Activated CD8-positive, alpha-beta T cell treated with anti-CD3 and anti-CD28 coated beads for 36 hours (primary cell): ENCODE data around the gene TUBA8. TPM values are rescaled to one million over a fixed set of nuclear protein-coding genes. Genes with fewer than 3 reads are reported as not detected.

ENCODE experiments used
- ATAC-seq: fragments of 200-7000 bp; cut with Tn5 transposase; one replicate; pipeline ENCODE4 v1.10.0; 2021; ENCODE audit warnings: mild to moderate bottlenecking, moderate library complexity
- CTCF ChIA-PET: fragments of 350-600 bp; sonication (Branson Sonifier 250); formaldehyde crosslinking; loops from one replicate; lab custom pipeline; 2021; ENCODE audit warnings: antibody characterized with exemption; lab: Charles Lee
- POLR2A ChIA-PET: fragments of 350-600 bp; sonication (Branson Sonifier 250); formaldehyde crosslinking; loops from one replicate; lab custom pipeline; 2021; ENCODE audit warnings: antibody characterized with exemption; lab: Charles Lee
- DNase-seq: peaks from one replicate; pipeline ENCODE4 v3.0.0-alpha.2; 2020
- H3K27ac Mint-ChIP-seq: one replicate; pipeline ENCODE4 v1.8.0; 2021; ENCODE audit warnings: mild to moderate bottlenecking, mixed read lengths
- H3K27me3 Mint-ChIP-seq: one replicate; pipeline ENCODE4 v1.8.0; 2021; ENCODE audit warnings: mixed read lengths
- H3K36me3 Mint-ChIP-seq: one replicate; pipeline ENCODE4 v1.8.0; 2021; ENCODE audit warnings: low read depth, mixed read lengths
- H3K4me1 Mint-ChIP-seq: one replicate; pipeline ENCODE4 v1.8.0; 2021; ENCODE audit warnings: low read depth, mixed read lengths
- H3K4me3 Mint-ChIP-seq: one replicate; pipeline ENCODE4 v1.8.0; 2021; ENCODE audit warnings: mild to moderate bottlenecking, moderate library complexity, mixed read lengths
- H3K9me3 Mint-ChIP-seq: one replicate; pipeline ENCODE4 v1.8.0; 2021; ENCODE audit warnings: mixed read lengths
- intact Hi-C: fragments of 100-400 bp; cut with micrococcal nuclease; formaldehyde crosslinking; loops from one replicate; pipeline ENCODE4 v1.10.0; 2022
- total RNA-seq, 2 experiments: library from RNA; stranded (reverse); gene quantifications; one replicate each; pipeline ENCODE4 v1.2.3, GENCODE V29; 2021
- TF ChIP-seq, protein P1 (sequence below): fragments of 200-600 bp; IDR thresholded peaks from one replicate; pipeline ENCODE4 v1.8.0; 2022; ENCODE audit warnings: antibody characterized with exemption, mild to moderate bottlenecking

TUBA8 gene
- total RNA-seq, 2 experiments from 2014 or later, result 0.56 to 0.85 TPM

DNA sequence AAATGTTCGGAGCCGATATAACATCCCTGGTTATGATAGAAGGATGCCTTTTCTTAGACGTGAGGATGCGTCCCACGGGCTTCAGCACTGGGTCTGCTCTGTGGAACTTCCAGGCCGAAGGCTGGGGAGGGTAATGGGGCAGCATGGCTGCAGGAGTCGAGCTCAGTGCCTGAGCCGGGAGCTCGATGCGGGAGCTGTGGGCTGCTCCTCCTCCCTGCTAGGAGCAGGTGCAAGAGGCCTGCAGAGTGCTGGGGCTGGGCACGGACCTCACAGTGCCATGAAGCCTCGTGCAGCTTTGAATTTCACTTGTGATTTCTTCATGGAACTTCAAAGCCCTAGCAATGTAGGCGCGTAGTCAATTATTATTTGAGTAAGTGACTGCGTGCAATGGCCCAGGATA, 6.0 kb downstream of the TUBA8 start:
- H3K4me1 Mint-ChIP-seq, result peaks cover 23% of the 10 kb centered on the region
- TF ChIP-seq, protein P1, sequence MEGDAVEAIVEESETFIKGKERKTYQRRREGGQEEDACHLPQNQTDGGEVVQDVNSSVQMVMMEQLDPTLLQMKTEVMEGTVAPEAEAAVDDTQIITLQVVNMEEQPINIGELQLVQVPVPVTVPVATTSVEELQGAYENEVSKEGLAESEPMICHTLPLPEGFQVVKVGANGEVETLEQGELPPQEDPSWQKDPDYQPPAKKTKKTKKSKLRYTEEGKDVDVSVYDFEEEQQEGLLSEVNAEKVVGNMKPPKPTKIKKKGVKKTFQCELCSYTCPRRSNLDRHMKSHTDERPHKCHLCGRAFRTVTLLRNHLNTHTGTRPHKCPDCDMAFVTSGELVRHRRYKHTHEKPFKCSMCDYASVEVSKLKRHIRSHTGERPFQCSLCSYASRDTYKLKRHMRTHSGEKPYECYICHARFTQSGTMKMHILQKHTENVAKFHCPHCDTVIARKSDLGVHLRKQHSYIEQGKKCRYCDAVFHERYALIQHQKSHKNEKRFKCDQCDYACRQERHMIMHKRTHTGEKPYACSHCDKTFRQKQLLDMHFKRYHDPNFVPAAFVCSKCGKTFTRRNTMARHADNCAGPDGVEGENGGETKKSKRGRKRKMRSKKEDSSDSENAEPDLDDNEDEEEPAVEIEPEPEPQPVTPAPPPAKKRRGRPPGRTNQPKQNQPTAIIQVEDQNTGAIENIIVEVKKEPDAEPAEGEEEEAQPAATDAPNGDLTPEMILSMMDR, result no peak
- intact Hi-C loops, result no loop called here
- H3K4me3 Mint-ChIP-seq, result no peak overlapping the region
- POLR2A ChIA-PET, result no interaction called here
- H3K27ac Mint-ChIP-seq, result no peak overlapping the region
- no peaks in the 10 kb centered on the region for H3K9me3 Mint-ChIP-seq
- H3K27me3 Mint-ChIP-seq, result peaks cover 9% of the 10 kb centered on the region
- no peak for DNase-seq
- CTCF ChIA-PET, result no interaction called here
- H3K36me3 Mint-ChIP-seq, result no peaks in the 10 kb centered on the region
- ATAC-seq, result no peak

DNA sequence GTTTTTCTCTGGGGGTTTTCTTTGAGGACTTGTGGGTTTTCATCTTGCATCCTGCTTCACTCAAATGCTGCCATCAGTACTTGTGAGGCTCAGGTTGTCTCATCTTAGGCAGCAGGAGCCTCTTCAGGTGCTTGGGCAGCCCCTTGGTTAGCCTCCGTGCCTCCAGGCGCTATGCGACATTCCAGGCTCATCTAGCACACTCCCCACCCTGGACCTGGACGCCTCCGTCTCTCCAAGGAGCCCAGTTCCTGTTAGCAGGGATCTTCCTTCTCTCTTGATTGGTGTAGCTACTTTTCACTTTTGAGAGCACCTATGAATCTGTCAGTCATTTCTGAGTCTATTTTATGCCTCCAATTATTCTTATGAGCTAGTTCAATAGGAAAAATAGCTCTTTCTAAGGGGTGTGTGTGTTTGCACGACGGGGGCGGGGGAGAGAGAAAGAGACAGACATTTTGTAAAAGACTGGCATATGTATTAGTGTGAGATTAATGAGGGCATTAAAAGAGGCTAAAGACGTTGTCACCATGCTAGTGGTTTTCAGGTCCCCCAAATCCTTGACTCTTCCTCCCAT, 7.8 kb downstream of the TUBA8 start:
- H3K27me3 Mint-ChIP-seq, result peaks cover 3% of the 10 kb centered on the region
- ATAC-seq (no peak), DNase-seq (no peak)
- no peak overlapping the region for H3K4me3 Mint-ChIP-seq
- POLR2A ChIA-PET, result no interaction called here
- intact Hi-C loops, result no loop called here
- no peaks in the 10 kb centered on the region for H3K9me3 Mint-ChIP-seq
- no peaks in the 10 kb centered on the region for H3K36me3 Mint-ChIP-seq
- TF ChIP-seq, protein P1, result no peak
- H3K27ac Mint-ChIP-seq, result no peak overlapping the region
- CTCF ChIA-PET, result no interaction called here
- peaks cover 23% of the 10 kb centered on the region for H3K4me1 Mint-ChIP-seq

DNA sequence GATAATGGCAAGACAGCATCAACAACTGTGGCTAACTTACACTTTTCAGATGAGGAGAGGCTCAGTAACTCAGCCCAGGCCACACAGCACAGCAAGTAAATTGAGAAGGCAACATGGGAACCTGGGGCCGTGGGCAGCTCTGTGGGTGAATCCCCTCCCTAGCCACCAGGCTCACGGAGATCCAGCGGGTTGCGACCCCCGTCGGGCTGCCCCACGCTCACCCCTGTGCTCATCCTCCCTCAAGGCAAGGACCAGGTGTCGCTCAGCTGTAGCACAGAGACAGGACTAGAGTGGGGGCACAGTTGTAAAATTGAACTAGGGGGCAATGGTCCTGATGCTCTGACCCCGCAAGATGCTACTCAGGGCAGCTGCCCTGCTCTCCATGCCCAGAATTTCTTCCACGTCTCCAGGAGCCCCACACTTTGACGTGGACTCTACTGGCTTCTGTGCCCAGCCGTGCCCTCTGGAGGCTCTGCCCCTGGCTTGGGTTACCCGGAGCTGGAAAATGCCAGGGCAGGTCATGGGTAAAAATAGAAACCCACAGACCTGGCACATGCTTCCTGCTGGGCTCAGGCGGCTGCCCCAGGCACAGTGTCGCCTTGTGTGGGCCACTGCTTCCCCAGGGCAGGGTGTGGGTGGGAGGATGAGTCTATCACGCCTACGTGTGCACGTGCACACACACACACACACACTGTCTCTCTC, 9.0 kb downstream of the TUBA8 start:
- TF ChIP-seq, protein P1, result no peak
- ChIA-PET CTCF (no interaction called here), POLR2A (no interaction called here)
- no peaks in the 10 kb centered on the region for H3K36me3 Mint-ChIP-seq
- intact Hi-C loops, result no loop called here
- no peak overlapping the region for H3K4me3 Mint-ChIP-seq
- H3K27me3 Mint-ChIP-seq, result no peaks in the 10 kb centered on the region
- peak overlapping the region; percentile 57 for H3K27ac Mint-ChIP-seq
- ATAC-seq (peak; percentile 42), DNase-seq (peak; percentile 32)
- H3K9me3 Mint-ChIP-seq, result no peaks in the 10 kb centered on the region
- peaks cover 13% of the 10 kb centered on the region for H3K4me1 Mint-ChIP-seq

DNA sequence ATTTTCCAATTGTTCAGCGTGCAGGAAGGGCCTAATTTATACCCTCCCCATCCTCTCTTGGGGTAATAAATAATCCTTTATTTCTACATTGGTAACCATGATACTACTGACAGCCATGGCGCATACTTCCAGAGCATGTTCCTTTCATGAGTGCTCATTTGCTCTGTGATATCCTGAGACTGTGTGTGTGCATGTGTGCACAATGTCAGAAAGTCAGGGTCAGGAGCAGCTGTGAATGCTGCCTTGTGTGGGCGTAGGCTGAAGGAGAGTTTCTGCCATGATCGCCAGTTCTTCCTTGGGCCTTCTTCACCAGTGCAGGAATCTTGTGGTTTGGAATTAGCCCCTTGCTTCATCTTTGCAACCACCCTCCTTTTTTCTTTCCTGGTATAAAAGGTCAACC, 10.2 kb downstream of the TUBA8 start:
- Mint-ChIP-seq H3K4me1 (peaks cover 13% of the 10 kb centered on the region), H3K4me3 (no peak overlapping the region), H3K9me3 (no peaks in the 10 kb centered on the region), H3K27ac (no peak overlapping the region), H3K27me3 (no peaks in the 10 kb centered on the region), H3K36me3 (no peaks in the 10 kb centered on the region)
- no peak for DNase-seq
- POLR2A ChIA-PET, result interaction anchor here (0.6 kb wide), 1 partner anchor 45 kb away, joined by 3 read pairs; no protein-coding TSS in a partner anchor
- intact Hi-C loops, result no loop called here
- CTCF ChIA-PET, result no interaction called here
- ATAC-seq, result no peak
- TF ChIP-seq, protein P1, result no peak

DNA sequence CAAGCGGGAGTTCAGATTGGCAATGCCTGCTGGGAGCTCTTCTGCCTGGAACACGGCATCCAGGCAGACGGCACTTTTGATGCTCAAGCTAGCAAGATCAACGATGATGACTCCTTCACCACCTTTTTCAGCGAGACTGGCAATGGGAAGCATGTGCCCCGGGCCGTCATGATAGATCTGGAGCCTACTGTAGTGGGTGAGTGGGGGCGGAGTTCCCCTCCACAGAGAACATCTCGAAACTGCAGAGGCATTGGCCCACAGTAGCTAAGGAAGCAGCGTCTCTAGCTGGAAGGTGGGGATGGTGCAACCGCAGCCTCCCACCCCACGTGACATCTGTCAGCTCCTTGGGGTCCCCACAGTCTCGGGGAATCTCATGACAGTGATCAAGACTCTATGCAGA, 10.9 kb downstream of the TUBA8 start:
- Mint-ChIP-seq H3K36me3 (peaks cover under 1% of the 10 kb centered on the region), H3K9me3 (no peaks in the 10 kb centered on the region), H3K4me3 (no peak overlapping the region), H3K4me1 (peaks cover 13% of the 10 kb centered on the region), H3K27ac (no peak overlapping the region), H3K27me3 (no peaks in the 10 kb centered on the region)
- ChIA-PET CTCF (no interaction called here), POLR2A (interaction anchor here (0.5 to 0.6 kb wide), 2 partner anchors 29 to 46 kb away, joined by 3 to 4 read pairs; no protein-coding TSS in a partner anchor)
- ATAC-seq, result no peak
- TF ChIP-seq, protein P1, result no peak
- DNase-seq, result no peak
- intact Hi-C loops, result no loop called here
